Stomach smooth muscle (tissue), 2 donors: ENCODE results near the gene MKNK1.
A peak's percentile ranks its signal among the peaks of the same experiment; 100 is the strongest.

Experiments used
- H3K27ac ChIP-seq: one replicate; pipeline ENCODE4 v1.7.0; 2013; ENCODE audit warnings: mild to moderate bottlenecking, low read length, inconsistent platforms
- H3K27me3 ChIP-seq, 2 donors: one replicate each; pipeline ENCODE4 v1.7.0; 2013; ENCODE audit warnings: low read length in 2 of 2; ENCODE audit not compliant: insufficient read depth in 2 of 2, control insufficient read depth in 1 of 2
- H3K36me3 ChIP-seq, 2 donors: one replicate each; pipeline ENCODE4 v1.7.0; 2013; ENCODE audit warnings: low read length in 2 of 2; ENCODE audit not compliant: control insufficient read depth in 2 of 2, insufficient read depth in 2 of 2
- H3K4me1 ChIP-seq: one replicate; pipeline ENCODE4 v1.7.0; 2013; ENCODE audit warnings: low read length; ENCODE audit not compliant: control insufficient read depth, insufficient read depth
- H3K4me3 ChIP-seq, 2 donors: one replicate each; pipeline ENCODE4 v1.7.0; 2013; ENCODE audit warnings: low read length in 2 of 2
- H3K9ac ChIP-seq, 2 donors: one replicate each; pipeline ENCODE4 v1.7.0; 2013; ENCODE audit warnings: low read length in 2 of 2, mild to moderate bottlenecking in 1 of 2
- H3K9me3 ChIP-seq, 2 donors: one replicate each; pipeline ENCODE4 v1.7.0; 2013; ENCODE audit warnings: low read length in 2 of 2; ENCODE audit not compliant: control insufficient read depth in 2 of 2
- donor health status: healthy.
- donor health status: Pancreatic carcinoma.

The MKNK1 gene

DNA sequence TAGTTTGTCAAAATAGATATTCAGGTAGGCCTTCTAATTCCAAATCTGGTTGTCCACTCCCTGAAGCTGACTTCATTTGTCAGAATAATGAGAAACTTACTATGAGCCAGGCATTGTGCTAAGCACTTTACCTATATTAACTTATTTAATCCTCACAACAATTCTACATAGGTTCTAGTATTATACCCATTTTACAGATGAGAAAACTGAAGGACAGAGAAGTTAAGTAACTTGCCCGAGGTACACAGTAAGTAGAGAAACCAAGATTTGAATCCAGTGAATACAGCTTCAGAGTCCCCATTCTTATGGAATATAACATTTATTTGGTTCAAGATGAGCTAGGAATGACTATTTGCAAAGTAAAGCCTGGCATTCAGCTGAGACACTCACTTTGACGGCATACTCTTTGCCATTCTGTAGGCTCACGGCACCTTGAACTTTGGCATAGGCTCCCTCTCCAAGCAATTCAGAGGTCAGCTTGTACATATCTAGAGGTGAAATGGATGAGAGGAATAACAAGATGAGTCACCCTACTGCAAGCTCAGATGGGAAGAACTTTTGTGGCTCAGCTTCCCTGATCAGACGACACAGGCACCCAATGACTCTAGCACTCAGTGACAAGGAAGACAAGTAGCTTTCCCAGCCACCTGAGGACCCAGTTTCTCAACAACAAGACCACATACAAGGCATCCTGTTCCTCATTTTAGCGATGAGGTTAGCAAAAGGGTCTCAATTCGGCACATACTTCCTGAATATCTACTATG is 23.7 kb downstream of the MKNK1 start:
- peaks cover 22 to 57% of the 10 kb centered on the region in 2 donors for H3K36me3 ChIP-seq
- H3K4me1 ChIP-seq, result peaks cover 11% of the 10 kb centered on the region
- H3K27me3 ChIP-seq, result no peaks in the 10 kb centered on the region
- no peak overlapping the region for H3K4me3 ChIP-seq
- H3K9ac ChIP-seq, result no peak overlapping the region
- no peaks in the 10 kb centered on the region for H3K9me3 ChIP-seq
- H3K27ac ChIP-seq, result no peak overlapping the region

DNA sequence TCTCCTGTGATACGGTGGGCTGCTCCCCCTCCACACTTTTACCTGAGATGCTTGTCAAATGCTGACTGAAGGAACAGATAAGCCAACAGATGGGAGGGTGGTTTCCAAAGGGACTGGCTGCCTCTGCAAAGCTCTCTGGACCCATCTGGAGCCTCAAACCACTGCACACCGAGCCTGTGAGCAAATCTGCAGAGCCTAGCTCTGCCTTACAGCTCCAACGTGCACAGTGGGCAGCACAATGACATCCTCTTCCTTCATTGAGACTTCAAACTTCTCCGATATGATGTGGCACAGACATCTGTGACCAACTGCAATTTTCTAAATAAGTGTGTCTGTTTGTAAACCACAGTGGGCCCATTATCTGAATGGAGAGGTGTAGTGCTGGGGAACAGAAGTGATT is 26.4 kb downstream of the MKNK1 start:
- Histone ChIP-seq H3K9me3 (no peaks in the 10 kb centered on the region), H3K4me3 (no peak overlapping the region), H3K27ac (no peak overlapping the region), H3K27me3 (no peaks in the 10 kb centered on the region), H3K4me1 (peaks cover 17% of the 10 kb centered on the region), H3K36me3 (peaks cover 16 to 40% of the 10 kb centered on the region in 2 donors), H3K9ac (no peak overlapping the region)

DNA sequence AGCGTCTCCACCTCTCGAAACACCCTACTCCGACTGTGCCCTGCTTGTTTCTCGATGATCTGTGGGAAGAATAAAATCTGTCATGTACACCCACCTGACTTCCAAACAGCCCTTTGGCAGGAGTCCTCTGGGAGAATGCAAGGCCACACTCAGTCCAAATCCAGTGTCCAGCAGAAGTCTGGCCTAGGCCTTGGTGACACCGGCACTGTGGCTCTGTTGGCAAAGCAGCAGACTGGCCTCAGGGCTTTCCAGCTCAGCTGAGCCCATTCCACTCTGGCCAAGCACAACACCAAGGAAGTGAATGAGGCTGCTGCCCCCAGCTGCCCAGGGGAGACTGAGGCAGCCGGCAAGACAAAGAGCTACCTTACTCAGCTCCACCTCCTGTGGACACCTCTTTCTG is 27.5 kb downstream of the MKNK1 start:
- Histone ChIP-seq H3K27ac (peak overlapping the region; percentile 60), H3K9ac (no peak overlapping the region), H3K36me3 (peaks cover 11 to 32% of the 10 kb centered on the region in 2 donors), H3K4me3 (no peak overlapping the region), H3K27me3 (no peaks in the 10 kb centered on the region), H3K9me3 (no peaks in the 10 kb centered on the region), H3K4me1 (peaks cover 17% of the 10 kb centered on the region)

DNA sequence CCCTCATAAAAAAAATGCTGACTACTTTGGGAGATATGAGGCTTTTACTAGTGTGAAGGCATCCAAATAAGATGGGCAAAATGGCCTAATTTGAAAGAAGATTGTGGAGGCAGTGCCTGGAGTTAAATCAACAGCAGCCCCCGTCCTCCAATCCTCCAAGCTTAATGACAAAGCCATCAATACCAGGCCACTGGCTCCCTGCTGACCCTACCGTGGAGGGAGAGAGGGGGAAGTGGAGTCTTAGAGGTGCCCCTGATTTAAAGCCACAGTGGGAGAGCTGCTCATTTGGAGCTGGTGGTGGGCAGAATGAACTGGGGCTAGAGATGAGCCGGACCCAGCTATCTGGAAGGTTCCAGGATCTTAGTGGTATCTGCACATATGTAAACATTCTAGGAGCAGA is 28.3 kb downstream of the MKNK1 start:
- peaks cover 17% of the 10 kb centered on the region for H3K4me1 ChIP-seq
- H3K36me3 ChIP-seq, result peaks cover 11 to 32% of the 10 kb centered on the region in 2 donors
- H3K4me3 ChIP-seq, result no peak overlapping the region
- no peak overlapping the region for H3K9ac ChIP-seq
- no peaks in the 10 kb centered on the region for H3K27me3 ChIP-seq
- H3K9me3 ChIP-seq, result no peaks in the 10 kb centered on the region
- peak overlapping the region; percentile 60 for H3K27ac ChIP-seq

DNA sequence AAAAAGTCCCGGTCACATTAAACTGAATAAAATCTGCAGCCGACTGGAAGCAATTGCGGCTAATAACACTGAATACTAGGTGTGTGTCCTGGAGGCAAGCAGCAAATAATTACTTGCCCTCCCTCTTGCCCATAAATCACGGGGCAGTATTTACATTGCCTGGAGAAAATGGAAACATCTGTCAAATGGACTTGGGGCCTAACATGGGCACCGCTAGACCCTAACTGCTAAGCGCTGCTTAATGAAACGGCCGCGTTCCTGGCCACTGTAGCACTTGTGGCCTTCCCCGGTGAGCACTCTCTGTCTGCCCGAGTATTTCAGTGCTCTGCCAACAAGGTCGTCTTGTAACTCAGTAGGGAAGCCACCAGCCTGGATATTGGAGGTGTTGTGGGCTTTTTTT is 28.8 kb downstream of the MKNK1 start:
- Histone ChIP-seq H3K27ac (peak overlapping the region; percentile 60), H3K27me3 (no peaks in the 10 kb centered on the region), H3K4me3 (no peak overlapping the region), H3K9ac (peak overlapping the region in 1 of 2 donors; percentile 14), H3K4me1 (peaks cover 19% of the 10 kb centered on the region), H3K9me3 (no peaks in the 10 kb centered on the region), H3K36me3 (peaks cover 7 to 30% of the 10 kb centered on the region in 2 donors)

DNA sequence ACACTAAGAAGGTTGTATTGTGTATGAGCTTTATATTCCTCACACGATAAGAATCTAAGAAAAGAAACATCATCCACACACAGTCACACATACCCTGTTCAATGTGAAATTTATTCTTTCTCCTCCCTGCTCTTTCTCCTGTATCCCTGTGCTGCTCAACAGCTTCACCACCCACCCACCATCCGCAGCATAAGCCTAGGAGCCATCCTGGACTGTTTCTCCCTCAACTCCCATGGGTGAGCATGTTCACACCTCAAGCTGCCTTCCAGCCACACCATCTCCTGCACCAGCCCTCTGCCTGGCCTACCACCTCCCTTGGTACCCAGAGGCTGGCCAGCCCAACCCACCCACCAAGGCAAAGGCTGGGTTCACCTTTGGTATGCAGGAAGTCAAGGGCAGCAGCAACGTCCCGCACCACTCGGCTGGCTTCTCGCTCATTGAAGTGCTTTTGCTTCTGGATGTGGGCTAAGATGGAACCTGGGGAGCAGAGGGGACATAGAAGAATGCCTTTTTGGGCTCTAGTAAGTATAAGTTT is 32.3 kb downstream of the MKNK1 start:
- Histone ChIP-seq H3K9ac (no peak overlapping the region), H3K4me3 (no peak overlapping the region), H3K27me3 (no peaks in the 10 kb centered on the region), H3K36me3 (peaks cover 2 to 10% of the 10 kb centered on the region in 2 donors), H3K27ac (no peak overlapping the region), H3K9me3 (no peaks in the 10 kb centered on the region), H3K4me1 (peaks cover 37% of the 10 kb centered on the region)

DNA sequence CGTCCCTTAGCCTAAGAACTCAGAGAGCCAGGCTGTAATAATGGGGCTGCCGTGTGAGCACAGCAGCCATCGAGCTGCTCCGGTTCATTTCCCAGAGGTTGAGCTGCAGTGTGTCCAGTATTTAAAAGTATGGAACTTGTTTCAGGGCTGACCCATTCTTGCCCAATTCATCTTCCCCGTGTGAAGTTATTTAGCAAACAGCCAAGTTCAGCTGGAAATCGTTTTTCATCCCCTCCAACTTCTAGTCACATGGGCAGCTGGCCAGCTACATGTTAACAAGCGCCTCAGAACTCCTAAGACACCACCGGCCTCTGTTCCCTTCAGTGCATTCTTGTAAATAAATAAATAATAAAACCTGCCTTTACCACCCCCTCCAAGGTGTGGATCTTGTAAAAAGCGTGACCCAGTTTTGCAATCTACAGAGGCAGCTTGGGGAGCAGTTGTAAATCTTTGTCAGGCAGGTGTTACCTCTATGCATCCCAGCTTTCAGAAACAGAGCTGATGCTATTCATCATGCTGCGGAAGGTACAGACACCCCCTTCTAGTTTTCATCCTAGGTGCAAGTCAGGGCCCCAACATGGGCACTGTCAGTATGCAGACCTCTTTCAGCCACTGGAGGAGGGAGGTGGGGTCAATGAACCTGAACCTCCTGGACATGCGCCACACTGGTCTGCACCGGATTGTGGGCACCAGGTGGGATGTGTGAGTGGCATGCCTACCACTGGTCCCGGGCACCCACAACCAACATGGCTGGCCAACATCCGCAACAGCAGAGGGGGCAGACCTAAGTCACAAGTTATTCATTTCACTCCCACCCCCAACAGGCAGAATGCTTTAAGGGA is 34.0 kb downstream of the MKNK1 start:
- peak overlapping the region; percentile 41 for H3K27ac ChIP-seq

DNA sequence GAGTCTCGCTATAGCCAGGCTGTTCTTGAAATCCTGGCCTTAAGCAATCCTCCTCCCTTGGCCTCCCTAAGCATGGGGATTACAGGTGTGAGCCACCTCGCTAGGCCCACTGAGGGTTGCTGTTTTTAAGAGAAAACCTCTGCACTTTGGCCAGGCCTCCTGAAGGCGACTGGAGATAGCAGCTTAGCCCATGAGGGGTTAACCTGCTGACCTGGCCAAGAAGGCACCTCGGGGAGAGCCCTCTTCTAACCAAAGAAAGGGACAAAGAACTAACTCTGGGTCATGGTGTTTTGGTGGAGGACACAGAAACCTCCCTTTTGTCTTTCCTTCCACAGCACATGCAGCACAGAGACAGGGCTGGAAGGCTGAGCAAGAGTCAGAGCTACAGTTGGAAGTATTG is 35.0 kb downstream of the MKNK1 start:
- Histone ChIP-seq H3K27ac (peak overlapping the region; percentile 41), H3K9me3 (no peaks in the 10 kb centered on the region), H3K9ac (peak overlapping the region; percentile 13 to 14), H3K4me3 (peak overlapping the region in 1 of 2 donors; percentile 57), H3K36me3 (peaks cover 14 to 22% of the 10 kb centered on the region in 2 donors), H3K27me3 (no peaks in the 10 kb centered on the region), H3K4me1 (peaks cover 26% of the 10 kb centered on the region)

More for the DNA sequence above, 34.0 kb downstream of the MKNK1 start:
- peaks cover 26% of the 10 kb centered on the region for H3K4me1 ChIP-seq
- peak overlapping the region in 1 of 2 donors; percentile 13 for H3K9ac ChIP-seq
- no peaks in the 10 kb centered on the region for H3K9me3 ChIP-seq
- H3K36me3 ChIP-seq, result peaks cover 8 to 14% of the 10 kb centered on the region in 2 donors
- no peaks in the 10 kb centered on the region for H3K27me3 ChIP-seq
- peak overlapping the region; percentile 13 to 57 for H3K4me3 ChIP-seq

DNA sequence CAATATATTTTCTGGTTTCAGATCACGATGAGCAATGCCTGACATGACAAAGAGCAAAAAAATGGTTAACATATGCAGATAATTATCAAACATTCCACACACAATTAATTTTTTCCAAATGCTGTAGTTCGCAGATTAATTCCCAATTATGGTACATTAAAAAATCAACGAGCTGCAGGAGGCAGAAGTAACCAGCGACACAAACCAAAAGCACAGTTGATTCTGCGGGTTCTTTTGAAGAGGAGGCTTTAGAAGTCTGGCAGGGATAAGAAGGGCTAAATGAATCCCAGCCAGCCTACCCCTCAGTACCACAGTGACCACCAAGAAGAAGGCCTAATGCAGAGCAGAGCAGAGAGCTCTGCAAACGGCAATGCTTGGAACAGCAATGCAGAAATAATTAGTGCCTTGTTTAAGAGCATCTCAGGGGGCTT is 35.6 kb downstream of the MKNK1 start:
- Histone ChIP-seq H3K4me3 (no peak overlapping the region), H3K27me3 (no peaks in the 10 kb centered on the region), H3K9ac (no peak overlapping the region), H3K36me3 (peaks cover 14 to 22% of the 10 kb centered on the region in 2 donors), H3K9me3 (no peaks in the 10 kb centered on the region), H3K4me1 (peaks cover 25% of the 10 kb centered on the region), H3K27ac (no peak overlapping the region)

DNA sequence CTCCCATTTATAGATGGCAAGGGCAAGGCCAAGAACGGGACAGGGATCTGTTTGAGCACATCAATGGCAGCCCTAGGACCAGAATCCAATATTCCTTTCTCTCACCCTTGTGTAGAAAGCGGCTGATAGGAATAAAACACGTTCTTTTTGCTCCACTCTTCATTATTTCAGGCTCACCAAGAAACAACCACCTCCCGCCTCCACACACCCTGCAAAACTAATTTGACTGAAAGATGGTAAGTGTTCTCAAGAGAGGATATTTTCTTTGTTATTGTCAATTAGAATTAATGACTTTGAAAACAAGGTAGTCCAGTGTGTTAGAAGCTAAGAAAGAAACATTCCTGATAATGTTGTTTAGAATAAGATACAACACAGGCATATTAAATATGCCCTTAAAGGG is 40.7 kb downstream of the MKNK1 start:
- H3K9ac ChIP-seq, result no peak overlapping the region
- no peak overlapping the region for H3K27ac ChIP-seq
- H3K27me3 ChIP-seq, result no peaks in the 10 kb centered on the region
- H3K4me3 ChIP-seq, result no peak overlapping the region
- no peaks in the 10 kb centered on the region for H3K4me1 ChIP-seq
- H3K9me3 ChIP-seq, result no peaks in the 10 kb centered on the region
- H3K36me3 ChIP-seq, result peaks cover 28 to 49% of the 10 kb centered on the region in 2 donors
